HepG2 (cell line): ENCODE measurements around the gene PTPN20. TPM values are rescaled to one million over a fixed set of nuclear protein-coding genes. Genes with fewer than 3 reads are reported as not detected.

ENCODE experiments used
- ATAC-seq: fragments of 200-7000 bp; cut with Tn5 transposase; 3 replicates; pipeline ENCODE4 v1.9.1; 2020; ENCODE audit warnings: mild to moderate bottlenecking, moderate library complexity
- BruUV-seq: library from RNA; stranded (reverse); fragments of 400-500 nt; replicated peaks from 2 replicates; lab custom pipeline; 2021; lab: Mats Ljungman, UMichigan
- CTCF ChIA-PET: fragments of 300-600 bp; formaldehyde crosslinking; extraction: SDS; loops from one replicate; lab custom pipeline; 2021; ENCODE audit warnings: low total read pairs, inconsistent platforms, low intra/inter-chr PET ratio; lab: Yijun Ruan, JAX
- POLR2A ChIA-PET: fragments of 350-600 bp; sonication (Branson Sonifier 250); formaldehyde crosslinking; loops from one replicate; lab custom pipeline; 2020; ENCODE audit warnings: antibody characterized with exemption, inconsistent platforms; lab: Yijun Ruan, JAX
- DNase-seq: peaks from one replicate; pipeline ENCODE4 v3.0.0-alpha.2; 2015; ENCODE audit warnings: low spot score
- FAIRE-seq: peaks from 3 replicates; lab custom pipeline; 2011; peaks lifted over from hg19 to GRCh38; lab: Jason Lieb, UNC
- H2AFZ ChIP-seq: one replicate; pipeline ENCODE4 v1.6.1; 2011; ENCODE audit warnings: low read length, inconsistent platforms
- H3K27ac ChIP-seq: fragments of 300-600 bp; 3 replicates; pipeline ENCODE4 v1.8.0; 2011; ENCODE audit warnings: mixed run types, mild to moderate bottlenecking, mixed read lengths, low read length, inconsistent platforms; ENCODE audit not compliant: insufficient read depth; ENCODE audit errors: extremely low read length
- H3K27me3 ChIP-seq, 2 experiments: fragments of 200-600 bp in 1 of 2; 2 replicates in 1 of 2; 3 replicates in 1 of 2; pipeline versions ENCODE4 v1.6.0 to v1.8.0; 2011; ENCODE audit warnings: low read length in 2 of 2, mild to moderate bottlenecking in 2 of 2, moderate library complexity in 2 of 2, inconsistent platforms in 1 of 2; ENCODE audit not compliant: insufficient read depth in 2 of 2, control insufficient read depth in 1 of 2
- H3K36me3 ChIP-seq, 2 experiments: fragments of 200-600 bp in 1 of 2; replicated peaks in 1 of 2; 2 replicates in 1 of 2; 3 replicates in 1 of 2; pipeline versions ENCODE4 v1.5.1 to v1.8.0; 2011; ENCODE audit warnings: low read length in 2 of 2, inconsistent platforms in 1 of 2; ENCODE audit not compliant: insufficient read depth in 2 of 2, control insufficient read depth in 1 of 2
- H3K4me1 ChIP-seq: 2 replicates; pipeline ENCODE4 v1.5.1; 2012; ENCODE audit warnings: low read length, inconsistent platforms; ENCODE audit not compliant: insufficient read depth
- H3K4me2 ChIP-seq: 2 replicates; pipeline ENCODE4 v1.6.0; 2011; ENCODE audit warnings: low read depth, low read length, inconsistent platforms
- H3K4me3 ChIP-seq, 3 experiments: fragments of 200-600 bp in 1 of 3; sonication (generic), shearing (Covaris generic) in 1 of 3; replicated peaks in 1 of 3; 2 replicates each; pipeline ENCODE4 v1.5.1; 2011 to 2016; ENCODE audit warnings: low read length in 3 of 3, inconsistent platforms in 2 of 3, low read depth in 2 of 3, mild to moderate bottlenecking in 2 of 3, control low read depth in 1 of 3, mixed read lengths in 1 of 3; ENCODE audit not compliant: insufficient read depth in 1 of 3
- H3K79me2 ChIP-seq: one replicate; pipeline ENCODE4 v1.6.1; 2011; ENCODE audit warnings: low read length, inconsistent platforms; ENCODE audit not compliant: insufficient read depth
- H3K9ac ChIP-seq: 2 replicates; pipeline ENCODE4 v1.6.0; 2011; ENCODE audit warnings: mild to moderate bottlenecking, low read depth, low read length, inconsistent platforms; ENCODE audit not compliant: insufficient read depth
- H3K9me3 ChIP-seq: 2 replicates; pipeline ENCODE4 v1.5.1; 2012; ENCODE audit warnings: mild to moderate bottlenecking, low read length
- H4K20me1 ChIP-seq: 2 replicates; pipeline ENCODE4 v1.6.0; 2011; ENCODE audit warnings: inconsistent platforms, mild to moderate bottlenecking, low read length, moderate library complexity; ENCODE audit not compliant: insufficient read depth
- NR1H2 ChIP-seq: sonication (generic); formaldehyde crosslinking; IDR thresholded peaks from 2 replicates; pipeline ENCODE4 v1.8.1; 2022; ENCODE audit warnings: low read depth, missing genetic modification reagents, borderline replicate concordance
- STAG1 ChIP-seq: sonication (generic); formaldehyde crosslinking; IDR thresholded peaks from 2 replicates; pipeline ENCODE4 v1.4.0; 2020; ENCODE audit warnings: missing genetic modification reagents
- U2AF2 ChIP-seq: fragments of 200-400 bp; formaldehyde crosslinking; IDR thresholded peaks from 2 replicates; pipeline ENCODE4 v1.6.1; 2017; ENCODE audit warnings: low read depth, mild to moderate bottlenecking, low read length
- WGBS: methylation state at CpG from one replicate; pipeline ENCODE4 v1.1.6; 2017; ENCODE audit warnings: low lambda C conversion rate; 5-methylcytosine and 5-hydroxymethylcytosine counted together
- in situ Hi-C: cut with HindIII; loops from 2 replicates; pipeline ENCODE4 v1.10.0; 2017; ENCODE audit warnings: low pct_unique_long_range_greater_than_20kb; ENCODE audit not compliant: extremely low pct_ligation_motif_present
- intact Hi-C: fragments of 100-400 bp; cut with micrococcal nuclease; formaldehyde crosslinking; loops from one replicate; pipeline ENCODE4 v1.10.0; 2022; ENCODE audit not compliant: unreplicated experiment
- polyA plus RNA-seq, 8 experiments: library from polyadenylated mRNA; depleted of rRNA in 3 of 8; stranded (reverse) in 7 of 8; unstranded in 1 of 8; fragments of >200 nt; fragmentation: Illumina TruSeq in 4 of 8; extraction: Trizol in 4 of 8; gene quantifications; 2 replicates each; pipeline versions ENCODE4 v1.2.1 to v1.2.3, GENCODE V29; 2011 to 2016; ENCODE audit warnings: low read depth in 4 of 8, missing spikeins in 1 of 8, mixed read lengths in 1 of 8; ENCODE audit not compliant: insufficient read depth in 1 of 8
- total RNA-seq, 5 experiments: library from RNA; depleted of rRNA; stranded (reverse); fragments of >200 nt; fragmentation: Illumina TruSeq; extraction: Trizol; gene quantifications; 2 replicates each; pipeline ENCODE4 v1.2.3, GENCODE V29; 2016; ENCODE audit warnings: low read depth in 1 of 5
- TF ChIP-seq, protein P1 (sequence below): sonication (generic); formaldehyde crosslinking; IDR thresholded peaks from 2 replicates; pipeline ENCODE4; 2020; ENCODE audit warnings: missing genetic modification reagents, mild to moderate bottlenecking, borderline replicate concordance
- TF ChIP-seq, protein P2 (sequence below), 2 experiments: sonication (generic) in 1 of 2; formaldehyde crosslinking in 1 of 2; IDR thresholded peaks; 2 replicates each; pipeline versions ENCODE4 v1.4.0 to v1.6.1; 2016 to 2020; ENCODE audit warnings: borderline replicate concordance in 1 of 2, low read depth in 1 of 2, mild to moderate bottlenecking in 1 of 2, missing genetic modification reagents in 1 of 2
- TF ChIP-seq, protein P3 (sequence below): sonication (generic); formaldehyde crosslinking; IDR thresholded peaks from 2 replicates; pipeline ENCODE4 v1.5.1; 2020; ENCODE audit warnings: mild to moderate bottlenecking, moderate library complexity, missing genetic modification reagents

Gene PTPN20
- total and polyA plus RNA-seq, 2 of the 13 experiments (the other 11 are each of a cell fraction or from before 2014, with no cell fraction given): not detected

DNA sequence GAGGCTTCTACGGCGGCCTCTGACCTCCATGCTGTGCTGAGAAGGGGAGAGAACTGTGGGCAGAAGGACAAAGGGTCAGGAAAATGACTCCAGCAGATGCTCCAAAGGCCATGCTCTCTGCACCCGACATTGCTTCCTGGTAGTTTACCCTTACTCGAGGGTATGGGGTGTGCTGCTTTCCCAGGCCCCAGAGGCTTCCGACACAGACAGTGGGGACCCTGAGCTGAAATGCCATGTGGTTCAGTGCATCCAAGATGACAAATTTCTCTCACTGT lies 130.9 kb downstream of the PTPN20 start:
- DNase-seq: no peak
- intact Hi-C loops: no loop called here
- no TSS peak for BruUV-seq
- no peak for TF ChIP-seq STAG1 (CRISPR knock-in tag)
- TF ChIP-seq, protein P1, sequence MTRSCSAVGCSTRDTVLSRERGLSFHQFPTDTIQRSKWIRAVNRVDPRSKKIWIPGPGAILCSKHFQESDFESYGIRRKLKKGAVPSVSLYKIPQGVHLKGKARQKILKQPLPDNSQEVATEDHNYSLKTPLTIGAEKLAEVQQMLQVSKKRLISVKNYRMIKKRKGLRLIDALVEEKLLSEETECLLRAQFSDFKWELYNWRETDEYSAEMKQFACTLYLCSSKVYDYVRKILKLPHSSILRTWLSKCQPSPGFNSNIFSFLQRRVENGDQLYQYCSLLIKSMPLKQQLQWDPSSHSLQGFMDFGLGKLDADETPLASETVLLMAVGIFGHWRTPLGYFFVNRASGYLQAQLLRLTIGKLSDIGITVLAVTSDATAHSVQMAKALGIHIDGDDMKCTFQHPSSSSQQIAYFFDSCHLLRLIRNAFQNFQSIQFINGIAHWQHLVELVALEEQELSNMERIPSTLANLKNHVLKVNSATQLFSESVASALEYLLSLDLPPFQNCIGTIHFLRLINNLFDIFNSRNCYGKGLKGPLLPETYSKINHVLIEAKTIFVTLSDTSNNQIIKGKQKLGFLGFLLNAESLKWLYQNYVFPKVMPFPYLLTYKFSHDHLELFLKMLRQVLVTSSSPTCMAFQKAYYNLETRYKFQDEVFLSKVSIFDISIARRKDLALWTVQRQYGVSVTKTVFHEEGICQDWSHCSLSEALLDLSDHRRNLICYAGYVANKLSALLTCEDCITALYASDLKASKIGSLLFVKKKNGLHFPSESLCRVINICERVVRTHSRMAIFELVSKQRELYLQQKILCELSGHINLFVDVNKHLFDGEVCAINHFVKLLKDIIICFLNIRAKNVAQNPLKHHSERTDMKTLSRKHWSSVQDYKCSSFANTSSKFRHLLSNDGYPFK (CRISPR knock-in tag): no peak
- TF ChIP-seq, all 625 proteins: peak for 0
- Histone ChIP-seq H3K27ac (no peak overlapping the region), H3K4me3 (no peak overlapping the region), H2AFZ (no peak overlapping the region), H4K20me1 (no peaks in the 10 kb centered on the region), H3K4me1 (no peaks in the 10 kb centered on the region), H3K9ac (no peak overlapping the region), H3K9me3 (no peaks in the 10 kb centered on the region), H3K36me3 (no peaks in the 10 kb centered on the region), H3K4me2 (no peak overlapping the region), H3K79me2 (no peaks in the 10 kb centered on the region), H3K27me3 (peaks cover 7 to 17% of the 10 kb centered on the region in 2 experiments; a peak in 3 of 5 replicates)
- 9% methylated on average over 3 of the region's 5 CpGs for whole genome bisulfite sequencing
- CTCF ChIA-PET: no interaction called here
- no peak for FAIRE-seq
- no peak for ATAC-seq
- in situ Hi-C loops: no loop called here
- POLR2A ChIA-PET: no interaction called here

DNA sequence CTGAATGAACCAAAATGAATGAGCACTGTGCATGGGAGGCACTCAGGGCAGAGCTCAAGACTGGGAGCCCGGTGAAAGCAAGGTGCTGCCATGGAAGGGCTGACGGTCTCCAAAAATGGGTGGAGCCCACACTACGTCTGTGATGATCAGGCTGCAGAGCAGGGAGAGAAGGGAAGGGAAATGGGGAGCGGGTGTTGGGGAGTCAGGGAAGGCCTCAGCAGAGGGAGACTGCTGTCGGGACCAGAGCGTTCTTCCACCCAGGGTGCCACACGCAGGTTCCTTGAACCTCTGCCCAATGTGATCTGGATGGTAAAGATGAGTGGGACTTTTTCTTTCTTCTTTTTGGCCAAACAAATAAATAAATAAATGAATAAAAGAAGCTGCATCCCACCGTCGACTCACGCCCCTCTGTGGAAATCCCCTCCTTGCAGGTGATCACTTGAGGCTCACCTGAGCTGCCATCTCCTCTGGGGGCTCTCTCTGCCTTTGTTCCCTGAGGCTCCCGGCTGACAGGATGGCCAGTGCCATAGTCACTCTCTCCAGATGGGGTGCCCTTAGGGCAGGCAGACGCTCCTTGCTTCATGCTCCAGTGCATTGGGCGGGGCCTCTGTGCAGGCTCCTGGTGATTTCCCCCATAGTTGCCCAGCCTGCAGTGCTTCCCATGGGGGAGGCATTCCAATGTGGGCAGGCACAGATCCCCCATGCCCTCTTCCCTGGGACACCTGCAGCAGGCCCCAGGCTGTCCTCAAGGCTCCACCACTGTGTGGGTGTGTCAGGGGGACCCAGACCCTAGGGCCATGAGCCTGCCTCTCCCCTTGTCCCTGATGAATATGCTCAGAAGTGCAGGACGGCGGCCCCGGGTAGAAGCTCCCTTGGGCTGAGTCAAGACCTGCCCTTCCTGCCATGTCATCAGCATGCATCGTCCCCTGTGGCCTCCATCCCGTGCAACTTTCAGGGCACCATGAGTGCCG lies 131.8 kb downstream of the PTPN20 start:
- no peaks in the 10 kb centered on the region for H3K9me3 ChIP-seq
- H4K20me1 ChIP-seq: no peaks in the 10 kb centered on the region
- intact Hi-C loops: loop anchor here (1.0 kb wide), 1 partner anchor 17 kb away; no protein-coding TSS in a partner anchor
- DNase-seq: no peak
- no peak overlapping the region for H3K9ac ChIP-seq
- in situ Hi-C loops: no loop called here
- no peaks in the 10 kb centered on the region for H3K36me3 ChIP-seq
- H2AFZ ChIP-seq: no peak overlapping the region
- ATAC-seq: no peak
- no peak overlapping the region for H3K27ac ChIP-seq
- ChIA-PET CTCF (no interaction called here), POLR2A (no interaction called here)
- no peak for FAIRE-seq
- H3K79me2 ChIP-seq: no peaks in the 10 kb centered on the region
- no TSS peak for BruUV-seq
- H3K4me2 ChIP-seq: no peak overlapping the region
- H3K27me3 ChIP-seq: peaks cover 7 to 16% of the 10 kb centered on the region in 2 experiments; a peak in 3 of 5 replicates
- no peak overlapping the region for H3K4me3 ChIP-seq
- WGBS: 24% methylated on average over 12 of the region's 19 CpGs
- H3K4me1 ChIP-seq: no peaks in the 10 kb centered on the region
- TF ChIP-seq, protein P2, sequence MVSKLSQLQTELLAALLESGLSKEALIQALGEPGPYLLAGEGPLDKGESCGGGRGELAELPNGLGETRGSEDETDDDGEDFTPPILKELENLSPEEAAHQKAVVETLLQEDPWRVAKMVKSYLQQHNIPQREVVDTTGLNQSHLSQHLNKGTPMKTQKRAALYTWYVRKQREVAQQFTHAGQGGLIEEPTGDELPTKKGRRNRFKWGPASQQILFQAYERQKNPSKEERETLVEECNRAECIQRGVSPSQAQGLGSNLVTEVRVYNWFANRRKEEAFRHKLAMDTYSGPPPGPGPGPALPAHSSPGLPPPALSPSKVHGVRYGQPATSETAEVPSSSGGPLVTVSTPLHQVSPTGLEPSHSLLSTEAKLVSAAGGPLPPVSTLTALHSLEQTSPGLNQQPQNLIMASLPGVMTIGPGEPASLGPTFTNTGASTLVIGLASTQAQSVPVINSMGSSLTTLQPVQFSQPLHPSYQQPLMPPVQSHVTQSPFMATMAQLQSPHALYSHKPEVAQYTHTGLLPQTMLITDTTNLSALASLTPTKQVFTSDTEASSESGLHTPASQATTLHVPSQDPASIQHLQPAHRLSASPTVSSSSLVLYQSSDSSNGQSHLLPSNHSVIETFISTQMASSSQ (IDR thresholded peaks at IDR 0.05; ENCODE audit: low read depth): no peak
- TF ChIP-seq, protein P2 (CRISPR knock-in tag; IDR thresholded peaks at IDR 0.05; ENCODE audit: borderline replicate concordance): no peak
- no peak for TF ChIP-seq NR1H2 (CRISPR knock-in tag)
- no peak for TF ChIP-seq U2AF2
- TF ChIP-seq, protein P3, sequence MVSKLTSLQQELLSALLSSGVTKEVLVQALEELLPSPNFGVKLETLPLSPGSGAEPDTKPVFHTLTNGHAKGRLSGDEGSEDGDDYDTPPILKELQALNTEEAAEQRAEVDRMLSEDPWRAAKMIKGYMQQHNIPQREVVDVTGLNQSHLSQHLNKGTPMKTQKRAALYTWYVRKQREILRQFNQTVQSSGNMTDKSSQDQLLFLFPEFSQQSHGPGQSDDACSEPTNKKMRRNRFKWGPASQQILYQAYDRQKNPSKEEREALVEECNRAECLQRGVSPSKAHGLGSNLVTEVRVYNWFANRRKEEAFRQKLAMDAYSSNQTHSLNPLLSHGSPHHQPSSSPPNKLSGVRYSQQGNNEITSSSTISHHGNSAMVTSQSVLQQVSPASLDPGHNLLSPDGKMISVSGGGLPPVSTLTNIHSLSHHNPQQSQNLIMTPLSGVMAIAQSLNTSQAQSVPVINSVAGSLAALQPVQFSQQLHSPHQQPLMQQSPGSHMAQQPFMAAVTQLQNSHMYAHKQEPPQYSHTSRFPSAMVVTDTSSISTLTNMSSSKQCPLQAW (CRISPR knock-in tag): no peak
